ENCODE results near the gene SUMO1. TPM values are rescaled to one million over a fixed set of nuclear protein-coding genes. Genes with fewer than 3 reads are reported as not detected.

The SUMO1 gene
- total RNA-seq, 1 experiment from 2014 or later: 216 TPM

DNA sequence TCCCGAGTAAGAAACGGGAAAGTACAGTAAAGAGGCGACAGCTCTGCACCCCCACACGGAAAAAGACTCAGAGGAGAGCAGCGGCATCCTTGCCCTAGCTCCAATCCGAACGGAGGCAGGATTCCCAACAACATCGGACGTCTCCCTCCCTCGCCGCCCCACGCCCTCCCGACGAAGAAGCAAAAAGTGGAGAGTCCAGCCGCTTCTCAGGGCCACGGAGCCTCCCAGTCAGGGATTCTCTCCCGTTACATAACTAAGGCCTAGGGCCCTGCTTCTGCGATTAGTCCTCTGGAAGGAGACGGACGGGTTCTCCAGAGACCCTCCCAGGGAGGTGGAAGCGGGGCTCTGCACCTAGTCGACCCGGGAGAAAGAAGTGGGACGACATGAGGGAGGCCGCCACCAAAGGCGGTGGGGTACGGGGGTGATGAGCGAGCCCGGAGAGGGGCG is 587 bp downstream of the SUMO1 start:
- Histone ChIP-seq H3K4me3 (ENCODE audit: insufficient read depth, low read depth, low read length) (peak overlapping the region; percentile 95), H3K27me3 (ENCODE audit: control insufficient read depth, insufficient read depth, low read length) (no peaks in the 10 kb centered on the region), H3K36me3 (replicated peaks; ENCODE audit: control insufficient read depth, insufficient read depth, low read length) (no peaks in the 10 kb centered on the region; the same call in 1 of the 2 replicates)
- peak; percentile 66 for DNase-seq

DNA sequence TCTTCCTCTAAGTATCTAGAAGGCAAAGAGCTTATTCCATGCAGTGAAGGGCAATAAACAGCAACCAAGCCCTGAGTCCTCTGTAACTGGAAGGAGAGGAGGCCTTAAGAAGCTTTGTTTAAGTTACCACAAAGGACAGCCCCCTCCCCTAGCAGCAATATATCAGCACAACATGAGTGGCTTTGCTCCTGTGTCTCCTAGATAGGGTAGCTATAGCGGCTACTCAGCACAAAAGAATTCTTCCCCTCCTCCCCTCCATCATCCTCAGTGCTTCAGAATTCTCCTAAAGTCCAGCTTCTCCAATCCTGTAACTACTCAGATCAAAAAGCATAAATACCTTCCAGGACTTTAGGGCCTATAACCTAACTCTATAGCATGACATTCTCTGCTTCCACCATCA is 16.5 kb downstream of the SUMO1 start:
- H3K4me3 ChIP-seq (ENCODE audit: insufficient read depth, low read depth, low read length): no peak overlapping the region
- no peaks in the 10 kb centered on the region for H3K27me3 ChIP-seq (ENCODE audit: control insufficient read depth, insufficient read depth, low read length)
- DNase-seq: peak; percentile 33
- H3K36me3 ChIP-seq (replicated peaks; ENCODE audit: control insufficient read depth, insufficient read depth, low read length): no peaks in the 10 kb centered on the region; the same call in 1 of the 2 replicates

DNA sequence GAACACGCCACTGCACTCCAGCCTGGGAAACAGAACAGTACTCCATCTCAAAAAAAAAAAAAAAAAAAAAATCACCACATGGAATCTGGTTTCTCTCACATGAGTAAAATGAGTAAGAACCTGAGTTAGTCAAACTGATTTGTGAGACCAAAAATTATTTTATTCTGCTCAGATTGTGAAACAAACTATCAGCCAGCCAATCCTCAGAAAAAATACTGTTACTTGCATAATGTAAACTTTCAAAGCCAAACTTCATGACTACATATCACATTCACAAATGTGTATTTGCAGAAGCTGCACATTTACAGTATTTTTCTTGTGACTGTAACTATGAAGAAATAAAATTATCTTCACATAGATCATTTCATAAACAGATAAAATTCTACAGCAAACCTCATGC is 23.2 kb downstream of the SUMO1 start:
- no peak overlapping the region for H3K4me3 ChIP-seq (ENCODE audit: insufficient read depth, low read depth, low read length)
- no peaks in the 10 kb centered on the region for H3K27me3 ChIP-seq (ENCODE audit: control insufficient read depth, insufficient read depth, low read length)
- H3K36me3 ChIP-seq (replicated peaks; ENCODE audit: control insufficient read depth, insufficient read depth, low read length): no peaks in the 10 kb centered on the region; the same call in none of the 2 replicates
- no peak for DNase-seq

DNA sequence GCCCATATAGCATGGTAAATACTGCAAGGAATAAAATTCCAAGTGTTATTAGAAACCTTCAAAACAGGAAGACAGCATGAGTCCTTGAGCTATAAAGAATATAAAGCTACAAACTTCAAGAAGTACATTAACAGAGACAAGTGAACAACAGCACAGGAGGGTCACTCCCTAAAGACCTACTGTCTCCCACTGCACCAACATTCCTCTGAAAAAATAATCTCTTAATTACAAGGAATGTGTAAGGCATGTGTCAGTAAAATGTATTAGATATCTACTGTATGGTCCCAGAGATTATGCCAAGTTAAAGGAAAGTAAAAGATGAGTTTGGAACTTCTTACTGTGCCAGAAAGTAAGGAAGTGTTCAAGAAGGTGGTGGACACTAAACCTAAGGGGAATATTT is 29.9 kb downstream of the SUMO1 start:
- no peak for DNase-seq
- Histone ChIP-seq H3K27me3 (ENCODE audit: control insufficient read depth, insufficient read depth, low read length) (no peaks in the 10 kb centered on the region), H3K4me3 (ENCODE audit: insufficient read depth, low read depth, low read length) (no peak overlapping the region), H3K36me3 (replicated peaks; ENCODE audit: control insufficient read depth, insufficient read depth, low read length) (peaks cover 7% of the 10 kb centered on the region)

DNA sequence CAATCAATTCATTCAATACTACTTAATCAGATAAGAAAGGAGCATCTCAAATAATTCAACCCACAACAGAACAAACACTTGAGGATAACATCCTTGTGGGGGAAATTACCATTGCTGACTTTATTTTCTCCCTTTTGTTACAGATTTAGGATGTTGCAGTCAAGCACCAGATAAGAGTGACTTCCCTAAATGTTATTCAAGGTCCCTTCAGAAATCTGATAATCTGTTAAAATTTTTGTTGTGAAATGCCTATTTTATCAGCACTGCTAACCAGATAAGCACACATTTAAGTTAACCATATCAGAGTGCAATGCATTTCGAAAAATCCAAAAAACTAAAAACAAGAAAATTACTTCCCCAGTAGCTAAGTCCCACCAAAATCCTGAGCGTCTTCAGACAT is 33.5 kb downstream of the SUMO1 start:
- DNase-seq: no peak
- Histone ChIP-seq H3K27me3 (ENCODE audit: control insufficient read depth, insufficient read depth, low read length) (no peaks in the 10 kb centered on the region), H3K4me3 (ENCODE audit: insufficient read depth, low read depth, low read length) (no peak overlapping the region), H3K36me3 (replicated peaks; ENCODE audit: control insufficient read depth, insufficient read depth, low read length) (peaks cover 7% of the 10 kb centered on the region)

DNA sequence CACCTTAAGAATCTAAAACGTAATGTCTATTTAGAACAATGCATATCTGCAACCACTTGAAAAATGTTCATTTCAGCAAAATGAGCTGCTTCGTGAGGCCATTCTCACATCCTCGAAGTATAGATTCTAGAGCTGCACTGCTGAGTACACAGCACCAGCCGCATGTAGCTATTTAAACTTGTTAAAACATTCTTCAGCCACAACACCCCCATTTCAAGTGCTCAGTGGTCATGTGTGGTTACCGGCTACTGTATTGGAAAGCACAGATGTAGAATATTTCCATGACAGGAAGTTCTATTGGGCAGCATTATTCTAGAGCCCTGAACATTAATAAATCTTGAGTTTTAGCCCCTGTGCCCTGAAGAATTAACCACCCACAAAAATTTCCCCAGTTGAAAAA is 35.0 kb downstream of the SUMO1 start:
- H3K36me3 ChIP-seq (replicated peaks; ENCODE audit: control insufficient read depth, insufficient read depth, low read length): peaks cover 5% of the 10 kb centered on the region
- DNase-seq: no peak
- H3K27me3 ChIP-seq (ENCODE audit: control insufficient read depth, insufficient read depth, low read length): no peaks in the 10 kb centered on the region
- H3K4me3 ChIP-seq (ENCODE audit: insufficient read depth, low read depth, low read length): no peak overlapping the region

DNA sequence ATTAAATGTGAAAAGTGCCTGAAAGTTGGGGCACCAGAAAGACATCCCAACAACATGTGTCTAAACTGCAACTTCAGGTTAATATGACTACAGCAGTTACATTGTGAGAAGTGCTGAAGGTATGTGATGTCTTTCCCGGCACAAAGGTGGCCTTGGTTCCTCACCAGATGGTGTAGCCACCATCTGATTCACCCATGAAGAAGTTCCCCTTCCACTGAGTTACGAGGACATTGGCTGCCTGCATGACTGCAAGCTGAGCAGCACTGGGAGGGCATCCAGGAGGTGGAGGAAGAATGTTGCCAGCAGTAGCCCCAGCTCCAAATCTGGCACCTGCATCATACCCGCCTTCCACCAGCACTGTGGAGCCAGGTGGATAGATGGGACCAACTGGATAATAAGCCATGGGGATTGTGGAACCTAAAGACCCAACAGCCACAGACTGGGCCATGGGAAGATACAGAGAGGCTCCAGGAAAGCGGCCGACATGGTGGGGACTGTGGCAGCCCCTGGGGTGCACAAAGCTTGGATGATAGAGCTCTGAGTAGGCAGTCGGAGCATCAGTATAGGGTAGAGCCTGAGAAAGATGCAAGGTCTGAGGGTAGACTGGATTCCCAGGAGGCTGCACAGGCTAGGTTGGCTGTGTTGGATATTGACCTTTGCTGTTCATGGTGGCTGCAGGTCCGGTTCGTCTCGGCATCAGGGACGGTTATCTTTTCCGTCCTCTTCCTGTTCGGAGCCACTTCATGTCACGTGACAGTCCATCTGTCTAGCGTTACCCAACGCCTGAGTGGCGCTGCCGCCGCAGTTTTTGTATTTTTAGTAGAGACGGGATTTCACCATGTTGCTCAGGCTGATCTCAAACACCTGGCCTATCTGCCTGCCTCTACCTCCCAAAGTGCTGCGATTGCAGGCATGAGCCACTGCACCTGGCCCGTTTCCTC is 36.9 kb downstream of the SUMO1 start:
- no peak for DNase-seq
- no peaks in the 10 kb centered on the region for H3K27me3 ChIP-seq (ENCODE audit: control insufficient read depth, insufficient read depth, low read length)
- H3K36me3 ChIP-seq (replicated peaks; ENCODE audit: control insufficient read depth, insufficient read depth, low read length): no peaks in the 10 kb centered on the region; the same call in 1 of the 2 replicates
- no peak overlapping the region for H3K4me3 ChIP-seq (ENCODE audit: insufficient read depth, low read depth, low read length)

DNA sequence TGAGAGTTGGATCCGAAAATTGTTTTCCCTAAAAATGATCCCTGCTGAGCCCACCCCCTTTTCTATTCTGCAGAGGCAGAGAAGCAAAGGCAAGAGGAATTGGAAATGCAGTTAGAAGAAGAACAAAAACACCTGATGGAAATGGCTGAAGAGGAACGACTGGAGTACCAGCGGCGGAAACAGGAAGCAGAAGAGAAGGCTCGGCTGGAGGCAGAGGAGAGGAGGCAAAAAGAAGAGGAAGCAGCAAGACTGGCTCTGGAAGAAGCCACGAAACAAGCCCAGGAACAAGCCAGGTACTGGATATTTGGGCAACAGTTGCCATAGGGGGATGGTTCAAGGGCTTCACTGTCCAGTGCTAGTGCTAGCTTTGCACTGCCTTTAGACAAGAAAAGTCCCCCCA is 41.7 kb downstream of the SUMO1 start:
- Histone ChIP-seq H3K36me3 (replicated peaks; ENCODE audit: control insufficient read depth, insufficient read depth, low read length) (no peaks in the 10 kb centered on the region), H3K27me3 (ENCODE audit: control insufficient read depth, insufficient read depth, low read length) (no peaks in the 10 kb centered on the region), H3K4me3 (ENCODE audit: insufficient read depth, low read depth, low read length) (no peak overlapping the region)
- no peak for DNase-seq

DNA sequence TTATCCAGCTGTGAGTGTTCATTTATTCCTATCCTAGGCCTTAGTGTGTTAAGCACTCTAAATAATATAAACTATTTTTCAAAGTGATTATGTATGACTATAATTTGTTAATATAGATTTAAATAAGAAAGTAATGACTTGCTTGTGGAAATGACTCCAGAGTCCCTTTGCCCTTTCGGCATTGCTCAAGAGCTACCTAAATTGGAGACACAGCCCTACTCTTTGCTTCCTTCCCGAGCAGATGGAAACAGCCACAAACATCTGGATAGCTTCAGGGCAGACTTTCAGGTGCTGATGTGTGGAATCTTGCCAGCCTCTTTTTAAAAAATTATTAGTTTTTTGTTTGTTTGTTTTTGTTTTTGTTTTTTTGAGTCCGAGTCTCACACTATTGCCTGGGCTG is 44.0 kb downstream of the SUMO1 start:
- H3K27me3 ChIP-seq (ENCODE audit: control insufficient read depth, insufficient read depth, low read length): no peaks in the 10 kb centered on the region
- H3K4me3 ChIP-seq (ENCODE audit: insufficient read depth, low read depth, low read length): no peak overlapping the region
- no peak for DNase-seq
- no peaks in the 10 kb centered on the region for H3K36me3 ChIP-seq (replicated peaks; ENCODE audit: control insufficient read depth, insufficient read depth, low read length)

DNA sequence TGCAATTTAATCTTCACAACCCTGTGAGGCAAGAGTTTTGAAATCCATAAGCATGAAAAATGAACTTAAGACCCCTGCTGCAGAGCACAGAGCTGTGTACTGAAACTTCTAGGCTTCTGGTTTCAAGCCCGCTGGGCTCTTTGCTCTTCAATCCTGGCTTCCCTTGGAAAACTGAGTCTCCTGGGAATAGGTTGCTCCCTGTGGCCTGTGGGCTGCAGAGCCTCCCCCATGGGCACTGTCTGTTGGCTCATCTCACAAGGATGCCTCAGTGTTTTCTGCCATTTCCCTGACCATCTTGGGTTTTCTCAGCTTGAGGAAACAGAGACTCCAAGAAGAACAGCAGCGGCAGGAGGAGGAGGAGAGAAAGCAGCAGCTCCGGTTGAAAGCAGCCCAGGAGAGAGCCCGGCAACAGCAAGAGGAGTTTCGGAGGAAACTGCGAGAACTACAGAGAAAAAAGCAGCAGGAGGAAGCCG is 44.5 kb downstream of the SUMO1 start:
- Histone ChIP-seq H3K4me3 (ENCODE audit: insufficient read depth, low read depth, low read length) (no peak overlapping the region), H3K36me3 (replicated peaks; ENCODE audit: control insufficient read depth, insufficient read depth, low read length) (no peaks in the 10 kb centered on the region), H3K27me3 (ENCODE audit: control insufficient read depth, insufficient read depth, low read length) (no peaks in the 10 kb centered on the region)
- DNase-seq: peak; percentile 47

DNA sequence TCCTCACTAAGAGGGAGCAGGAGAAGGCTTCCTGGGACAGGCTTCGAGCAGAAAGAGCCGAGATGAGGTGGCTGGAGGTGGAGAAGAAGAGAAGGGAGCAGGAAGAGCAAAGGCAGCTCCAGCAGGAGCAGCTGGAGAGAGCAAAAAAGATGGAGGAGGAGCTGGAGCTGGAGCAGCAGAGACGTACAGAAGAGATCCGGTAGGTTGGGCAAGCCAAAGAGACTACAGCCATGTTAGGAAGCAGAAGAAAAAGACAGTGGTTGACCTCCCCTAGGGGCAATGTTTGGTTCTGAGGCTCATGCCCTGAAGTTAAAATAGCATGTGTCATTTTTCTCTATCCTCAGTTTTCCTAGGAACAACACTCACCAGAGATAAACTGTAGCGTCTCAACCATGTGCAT is 45.1 kb downstream of the SUMO1 start:
- Histone ChIP-seq H3K27me3 (ENCODE audit: control insufficient read depth, insufficient read depth, low read length) (no peaks in the 10 kb centered on the region), H3K36me3 (replicated peaks; ENCODE audit: control insufficient read depth, insufficient read depth, low read length) (no peaks in the 10 kb centered on the region), H3K4me3 (ENCODE audit: insufficient read depth, low read depth, low read length) (no peak overlapping the region)
- DNase-seq: no peak

DNA sequence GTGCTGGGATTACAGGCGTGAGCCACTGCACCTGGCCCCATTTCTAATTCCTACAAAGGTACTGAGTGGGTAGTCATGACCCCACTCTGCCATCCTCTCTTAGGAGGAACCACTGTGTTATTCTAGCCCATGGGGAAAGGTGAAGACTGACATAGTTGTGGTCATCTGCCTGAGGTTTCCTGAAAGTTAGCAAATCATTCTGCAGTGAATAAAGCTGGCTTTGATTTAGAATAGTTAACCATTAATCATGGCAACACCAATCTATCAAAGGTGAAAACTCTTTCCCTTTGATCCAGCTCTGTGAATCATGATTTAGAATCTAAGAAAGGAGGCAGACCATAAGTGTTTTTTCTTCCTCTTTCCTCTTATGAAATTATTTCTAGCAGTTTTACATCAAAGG is 50.8 kb downstream of the SUMO1 start:
- DNase-seq: no peak
- no peaks in the 10 kb centered on the region for H3K27me3 ChIP-seq (ENCODE audit: control insufficient read depth, insufficient read depth, low read length)
- H3K36me3 ChIP-seq (replicated peaks; ENCODE audit: control insufficient read depth, insufficient read depth, low read length): no peaks in the 10 kb centered on the region

DNA sequence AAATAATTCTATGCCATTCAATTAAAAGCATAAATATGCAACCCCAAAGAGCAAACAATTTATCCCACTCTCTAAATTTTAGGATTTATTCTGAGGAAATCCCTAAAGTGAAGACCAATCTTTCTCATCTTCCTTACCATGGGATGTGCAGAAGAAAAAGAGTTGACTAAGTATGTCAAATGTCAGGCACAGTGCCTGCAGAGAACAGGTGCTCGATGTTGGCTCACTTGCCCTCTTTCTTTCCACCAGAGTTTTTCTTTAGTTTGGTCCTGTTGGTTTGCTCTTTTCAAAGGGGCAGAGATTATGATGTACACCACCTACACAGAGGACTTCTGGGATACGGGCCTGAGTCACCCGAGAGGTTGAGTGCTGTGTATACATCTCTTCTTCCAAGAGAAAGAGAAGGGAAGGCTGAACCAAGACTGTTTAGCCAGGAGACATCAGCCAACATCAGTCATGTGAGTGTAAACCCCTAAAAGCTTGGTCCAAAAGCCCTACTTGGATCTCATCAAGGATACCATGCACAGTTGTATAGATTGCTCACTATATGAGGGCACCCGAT is 51.7 kb downstream of the SUMO1 start:
- H3K27me3 ChIP-seq (ENCODE audit: control insufficient read depth, insufficient read depth, low read length): no peaks in the 10 kb centered on the region
- DNase-seq: no peak
- H3K4me3 ChIP-seq (ENCODE audit: insufficient read depth, low read depth, low read length): no peak overlapping the region
- H3K36me3 ChIP-seq (replicated peaks; ENCODE audit: control insufficient read depth, insufficient read depth, low read length): no peaks in the 10 kb centered on the region

More for the DNA sequence above, 50.8 kb downstream of the SUMO1 start:
- H3K4me3 ChIP-seq (ENCODE audit: insufficient read depth, low read depth, low read length): no peak overlapping the region

DNA sequence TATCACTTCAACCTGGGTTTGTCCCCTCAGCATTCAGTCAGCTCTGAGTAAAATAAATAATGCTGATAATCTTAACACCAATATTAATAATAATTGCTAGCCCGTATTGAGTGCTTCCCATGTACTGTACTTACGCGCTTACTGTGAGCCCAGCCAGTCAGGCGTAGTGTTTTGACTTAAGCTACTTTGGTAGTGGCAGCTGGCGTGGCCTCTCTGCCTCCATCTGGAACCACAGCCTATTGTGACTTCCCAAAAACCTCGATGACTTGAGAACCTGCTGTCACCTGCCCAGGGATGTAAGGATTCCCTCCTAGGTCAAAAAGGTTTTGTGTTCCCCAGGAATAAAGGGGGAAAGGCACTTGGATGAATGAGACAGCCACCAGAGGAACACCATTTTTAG is 53.2 kb downstream of the SUMO1 start:
- H3K36me3 ChIP-seq (replicated peaks; ENCODE audit: control insufficient read depth, insufficient read depth, low read length): no peaks in the 10 kb centered on the region
- H3K4me3 ChIP-seq (ENCODE audit: insufficient read depth, low read depth, low read length): no peak overlapping the region
- DNase-seq: no peak
- H3K27me3 ChIP-seq (ENCODE audit: control insufficient read depth, insufficient read depth, low read length): no peaks in the 10 kb centered on the region

DNA sequence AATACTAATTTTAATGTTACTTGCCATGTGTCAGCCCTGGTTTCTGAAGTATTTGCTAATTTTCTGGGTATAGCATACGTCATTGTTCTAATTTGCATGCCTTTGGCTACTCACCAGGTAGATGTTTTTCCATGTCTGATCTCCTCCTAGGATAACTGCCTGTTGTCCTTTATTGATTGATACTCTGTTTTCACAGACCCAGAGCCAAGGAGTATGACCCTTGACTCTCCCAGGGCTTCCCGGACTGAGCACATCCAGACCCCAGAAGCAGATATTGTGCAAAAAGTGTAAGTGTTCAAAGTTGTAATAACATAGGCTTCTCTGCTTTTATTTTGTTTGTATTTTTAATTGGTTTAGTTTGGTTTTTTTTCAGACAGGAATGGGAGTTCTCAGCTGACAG is 53.8 kb downstream of the SUMO1 start:
- no peak overlapping the region for H3K4me3 ChIP-seq (ENCODE audit: insufficient read depth, low read depth, low read length)
- no peak for DNase-seq
- no peaks in the 10 kb centered on the region for H3K27me3 ChIP-seq (ENCODE audit: control insufficient read depth, insufficient read depth, low read length)
- H3K36me3 ChIP-seq (replicated peaks; ENCODE audit: control insufficient read depth, insufficient read depth, low read length): no peaks in the 10 kb centered on the region

Data from H7 (cell line).